ENCODE data around the gene UBE2J1.

DNA sequence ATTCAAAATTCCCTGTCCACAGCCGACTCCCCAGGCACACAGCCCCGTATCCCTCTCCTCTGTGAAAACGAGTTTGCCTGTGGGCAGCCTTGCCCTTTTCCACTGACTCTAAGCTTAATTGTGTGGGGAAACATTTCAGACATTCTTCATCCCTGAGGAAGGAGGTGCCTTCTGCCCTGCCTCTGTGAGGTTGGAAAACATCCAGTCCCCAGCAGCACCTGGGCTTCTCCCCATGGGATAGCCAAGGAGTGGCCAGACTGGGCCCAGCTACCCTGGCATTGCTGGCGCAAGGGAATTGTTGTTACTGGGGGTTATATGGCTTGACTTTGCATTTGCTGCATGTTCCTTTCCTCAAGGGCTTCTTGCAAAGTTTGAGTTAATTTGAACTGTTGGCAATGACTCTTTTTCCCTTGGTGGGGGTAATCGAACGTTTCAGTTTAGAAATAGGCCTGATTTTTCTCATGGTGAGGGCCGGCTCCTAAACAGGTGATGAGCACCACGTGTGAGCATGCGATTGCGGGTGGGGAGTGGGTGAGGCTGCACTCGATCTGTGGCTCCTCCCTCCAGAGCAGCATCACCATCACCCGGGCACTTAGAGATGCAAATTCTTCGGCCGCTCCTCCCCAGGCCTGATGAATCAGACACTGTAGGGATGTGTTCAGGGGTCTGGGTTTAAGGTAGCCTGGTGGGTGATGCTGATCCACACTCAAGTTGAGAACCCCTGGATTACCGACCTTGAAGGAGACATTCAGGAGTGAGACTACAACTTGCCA lies 67.4 kb downstream of the UBE2J1 start:
- TF ChIP-seq PHF8 (IDR thresholded peaks at IDR 0.05; ENCODE audit: borderline replicate concordance, low read depth) = no peak
- TF ChIP-seq, protein P1, sequence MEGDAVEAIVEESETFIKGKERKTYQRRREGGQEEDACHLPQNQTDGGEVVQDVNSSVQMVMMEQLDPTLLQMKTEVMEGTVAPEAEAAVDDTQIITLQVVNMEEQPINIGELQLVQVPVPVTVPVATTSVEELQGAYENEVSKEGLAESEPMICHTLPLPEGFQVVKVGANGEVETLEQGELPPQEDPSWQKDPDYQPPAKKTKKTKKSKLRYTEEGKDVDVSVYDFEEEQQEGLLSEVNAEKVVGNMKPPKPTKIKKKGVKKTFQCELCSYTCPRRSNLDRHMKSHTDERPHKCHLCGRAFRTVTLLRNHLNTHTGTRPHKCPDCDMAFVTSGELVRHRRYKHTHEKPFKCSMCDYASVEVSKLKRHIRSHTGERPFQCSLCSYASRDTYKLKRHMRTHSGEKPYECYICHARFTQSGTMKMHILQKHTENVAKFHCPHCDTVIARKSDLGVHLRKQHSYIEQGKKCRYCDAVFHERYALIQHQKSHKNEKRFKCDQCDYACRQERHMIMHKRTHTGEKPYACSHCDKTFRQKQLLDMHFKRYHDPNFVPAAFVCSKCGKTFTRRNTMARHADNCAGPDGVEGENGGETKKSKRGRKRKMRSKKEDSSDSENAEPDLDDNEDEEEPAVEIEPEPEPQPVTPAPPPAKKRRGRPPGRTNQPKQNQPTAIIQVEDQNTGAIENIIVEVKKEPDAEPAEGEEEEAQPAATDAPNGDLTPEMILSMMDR (IDR thresholded peaks at IDR 0.05) = no peak
